HepG2 (cell line): ENCODE results near the gene IL17C. TPM values are rescaled to one million over a fixed set of nuclear protein-coding genes. Genes with fewer than 3 reads are reported as not detected.

Experiments used
- BRD4 ChIP-seq: sonication (generic); formaldehyde crosslinking; IDR thresholded peaks from 2 replicates; pipeline ENCODE4 v1.4.0; 2020; ENCODE audit warnings: missing genetic modification reagents
- ISL2 ChIP-seq: sonication (generic); formaldehyde crosslinking; IDR thresholded peaks from 2 replicates; pipeline ENCODE4 v1.5.0; 2020; ENCODE audit warnings: missing genetic modification reagents
- JDP2 ChIP-seq: sonication (generic); formaldehyde crosslinking; IDR thresholded peaks from 2 replicates; pipeline ENCODE4 v1.8.1; 2022; ENCODE audit warnings: missing genetic modification reagents, borderline replicate concordance
- MED13 ChIP-seq: sonication (generic); formaldehyde crosslinking; IDR thresholded peaks from 2 replicates; pipeline ENCODE4 v1.5.0; 2020; ENCODE audit warnings: missing genetic modification reagents
- NCOA5 ChIP-seq: sonication (generic); formaldehyde crosslinking; IDR thresholded peaks from 2 replicates; pipeline ENCODE4 v1.4.0; 2020; ENCODE audit warnings: missing genetic modification reagents
- NFKBIZ ChIP-seq: IDR thresholded peaks from 2 replicates; pipeline ENCODE4 v1.6.1; 2018; ENCODE audit warnings: missing genetic modification reagents, missing compliant biosample characterization
- NR2F6 ChIP-seq, 2 experiments: IDR thresholded peaks; 2 replicates each; pipeline ENCODE4 v1.6.1; 2016; ENCODE audit warnings: antibody characterized with exemption in 1 of 2, mild to moderate bottlenecking in 1 of 2
- ONECUT2 ChIP-seq: sonication (generic); formaldehyde crosslinking; IDR thresholded peaks from 2 replicates; pipeline ENCODE4 v1.4.0; 2020; ENCODE audit warnings: missing genetic modification reagents
- PCBP2 ChIP-seq: fragments of 200-400 bp; formaldehyde crosslinking; optimal IDR thresholded peaks from 2 replicates; pipeline ENCODE3; 2018; ENCODE audit warnings: low read length, low read depth; ENCODE audit not compliant: poor library complexity, severe bottlenecking
- RFX3 ChIP-seq: IDR thresholded peaks from 2 replicates; pipeline ENCODE4 v1.6.1; 2016; ENCODE audit warnings: missing biosample characterization, missing genetic modification reagents
- SIN3A ChIP-seq: IDR thresholded peaks from 2 replicates; pipeline ENCODE4 v1.6.1; 2011; ENCODE audit warnings: low read depth, mild to moderate bottlenecking, control low read depth, low read length, borderline replicate concordance
- SP2 ChIP-seq: sonication (generic); formaldehyde crosslinking; IDR thresholded peaks from 2 replicates; pipeline ENCODE4 v1.5.1; 2020; ENCODE audit warnings: mild to moderate bottlenecking, missing genetic modification reagents
- ZBTB7B ChIP-seq: sonication (generic); formaldehyde crosslinking; IDR thresholded peaks from 2 replicates; pipeline ENCODE4 v1.4.0; 2020; ENCODE audit warnings: missing genetic modification reagents
- ZHX2 ChIP-seq, 2 experiments: sonication (generic) in 1 of 2; formaldehyde crosslinking in 1 of 2; IDR thresholded peaks; 2 replicates each; pipeline versions ENCODE4 v1.6.1 to v1.9.0; 2014 to 2022; ENCODE audit warnings: antibody characterized with exemption in 1 of 2, borderline replicate concordance in 1 of 2, inconsistent platforms in 1 of 2, low read depth in 1 of 2, missing genetic modification reagents in 1 of 2
- ZNF251 ChIP-seq: sonication (generic); formaldehyde crosslinking; IDR thresholded peaks from 2 replicates; pipeline ENCODE4 v1.9.0; 2021; ENCODE audit warnings: mild to moderate bottlenecking, missing genetic modification reagents
- ZNF350 ChIP-seq: sonication (generic); formaldehyde crosslinking; IDR thresholded peaks from 2 replicates; pipeline ENCODE4 v1.4.0; 2020; ENCODE audit warnings: mild to moderate bottlenecking, low read depth, missing genetic modification reagents, borderline replicate concordance
- ZNF512B ChIP-seq: sonication (generic); formaldehyde crosslinking; IDR thresholded peaks from 2 replicates; pipeline ENCODE4 v1.5.1; 2020; ENCODE audit warnings: missing genetic modification reagents, mild to moderate bottlenecking, borderline replicate concordance
- ZSCAN12 ChIP-seq: sonication (generic); formaldehyde crosslinking; IDR thresholded peaks from 2 replicates; pipeline ENCODE4 v1.9.0; 2021; ENCODE audit warnings: mild to moderate bottlenecking, missing genetic modification reagents
- polyA plus RNA-seq, 8 experiments: library from polyadenylated mRNA; depleted of rRNA in 3 of 8; stranded (reverse) in 7 of 8; unstranded in 1 of 8; fragments of >200 nt; fragmentation: Illumina TruSeq in 4 of 8; extraction: Trizol in 4 of 8; gene quantifications; 2 replicates each; pipeline versions ENCODE4 v1.2.1 to v1.2.3, GENCODE V29; 2011 to 2016; ENCODE audit warnings: low read depth in 4 of 8, missing spikeins in 1 of 8, mixed read lengths in 1 of 8; ENCODE audit not compliant: insufficient read depth in 1 of 8
- total RNA-seq, 5 experiments: library from RNA; depleted of rRNA; stranded (reverse); fragments of >200 nt; fragmentation: Illumina TruSeq; extraction: Trizol; gene quantifications; 2 replicates each; pipeline ENCODE4 v1.2.3, GENCODE V29; 2016; ENCODE audit warnings: low read depth in 1 of 5

The IL17C gene
- total and polyA plus RNA-seq, 2 of the 13 experiments (the other 11 are each of a cell fraction or from before 2014, with no cell fraction given) = not detected

GRCh38 chr16:88688013-88688778 lies 49.8 kb downstream of the IL17C start (continued):
- TF ChIP-seq NR2F6 (IDR thresholded peaks at IDR 0.05) (no peak), NR2F6 (CRISPR knock-in tag; IDR thresholded peaks at IDR 0.05) (no peak), RFX3 (CRISPR knock-in tag) (no peak), ISL2 (CRISPR knock-in tag) (no peak), BRD4 (CRISPR knock-in tag) (no peak), ZNF251 (CRISPR knock-in tag) (no peak), ONECUT2 (CRISPR knock-in tag) (no peak), SIN3A (no peak), MED13 (CRISPR knock-in tag) (no peak), ZSCAN12 (CRISPR knock-in tag) (no peak), ZNF512B (CRISPR knock-in tag) (0 out of 2 replicates have a peak, but pooled peaks have one; percentile 25), JDP2 (CRISPR knock-in tag) (no peak), NCOA5 (CRISPR knock-in tag) (no peak), NFKBIZ (no peak), ZNF350 (CRISPR knock-in tag) (no peak), SP2 (no peak), ZHX2 (IDR thresholded peaks at IDR 0.05; ENCODE audit: low read depth) (no peak), ZHX2 (CRISPR knock-in tag; IDR thresholded peaks at IDR 0.05; ENCODE audit: borderline replicate concordance) (no peak), ZBTB7B (CRISPR knock-in tag) (0 out of 2 replicates have a peak, but pooled peaks have one; percentile 11), PCBP2 (no peak)
